Upper lobe of left lung (tissue), 4 donors: ENCODE results near the gene TFPI.
"Not testable (repeated sequence)": the region's sequence is repeated elsewhere in the genome, so short reads cannot be mapped to it uniquely, and the experiment has no call there.

Experiments used
- POLR2A ChIP-seq, 4 donors: fragments of 450-650 bp; IDR thresholded peaks; one replicate each; pipeline ENCODE4 v1.5.1; 2016 to 2017; ENCODE audit warnings: antibody characterized with exemption in 4 of 4, mild to moderate bottlenecking in 2 of 4
- TF ChIP-seq, protein P1 (sequence below), 6 experiments: fragments of 450-650 bp in 4 of 6; fragments of 200-600 bp in 2 of 6; sonication (generic) in 2 of 6; IDR thresholded peaks; one replicate each; pipeline ENCODE4 v1.5.1; 2016 to 2019; ENCODE audit warnings: antibody characterized with exemption in 6 of 6

DNA sequence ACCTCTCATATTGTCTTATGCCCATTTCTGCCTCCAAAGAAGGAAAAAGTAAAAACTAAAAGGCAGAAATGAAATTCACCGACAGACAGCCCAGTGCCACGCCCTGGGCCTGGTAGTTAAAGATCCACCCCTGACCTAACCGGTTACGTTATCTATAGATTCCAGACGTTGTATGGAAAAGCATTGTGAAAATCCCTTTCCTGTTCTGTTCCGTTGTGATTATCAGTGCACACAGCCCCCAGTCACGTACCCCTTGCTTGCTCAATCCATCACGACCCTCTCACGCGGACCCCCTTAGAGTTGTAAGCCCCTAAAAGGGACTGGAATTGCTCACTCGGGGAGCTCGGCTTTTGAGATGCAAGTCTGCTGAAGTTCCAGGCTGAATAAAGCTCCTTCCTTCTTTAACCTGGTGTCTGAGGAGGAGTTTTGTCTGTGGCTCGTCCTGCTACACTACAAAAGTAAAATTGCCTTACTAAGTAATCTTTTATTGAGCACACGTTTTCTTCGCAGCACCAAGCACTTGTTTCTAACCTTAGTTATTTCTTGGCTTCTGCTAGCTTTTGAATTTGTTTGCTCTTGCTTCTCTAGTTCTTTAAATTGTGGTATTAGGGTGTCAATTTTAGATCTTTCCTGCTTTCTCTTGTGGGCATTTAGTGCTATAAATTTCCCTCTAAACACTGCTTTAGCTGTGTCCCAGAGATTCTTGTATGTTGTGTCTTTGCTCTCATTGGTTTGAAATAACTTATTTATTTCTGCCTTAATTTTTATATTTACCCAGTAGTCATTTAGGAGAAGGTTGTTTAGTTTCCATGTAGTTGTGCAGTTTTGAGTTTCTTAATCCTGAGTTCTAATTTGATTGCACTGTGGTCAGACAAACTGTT lies 37.4 kb downstream of the TFPI start:
- TF ChIP-seq, protein P1, sequence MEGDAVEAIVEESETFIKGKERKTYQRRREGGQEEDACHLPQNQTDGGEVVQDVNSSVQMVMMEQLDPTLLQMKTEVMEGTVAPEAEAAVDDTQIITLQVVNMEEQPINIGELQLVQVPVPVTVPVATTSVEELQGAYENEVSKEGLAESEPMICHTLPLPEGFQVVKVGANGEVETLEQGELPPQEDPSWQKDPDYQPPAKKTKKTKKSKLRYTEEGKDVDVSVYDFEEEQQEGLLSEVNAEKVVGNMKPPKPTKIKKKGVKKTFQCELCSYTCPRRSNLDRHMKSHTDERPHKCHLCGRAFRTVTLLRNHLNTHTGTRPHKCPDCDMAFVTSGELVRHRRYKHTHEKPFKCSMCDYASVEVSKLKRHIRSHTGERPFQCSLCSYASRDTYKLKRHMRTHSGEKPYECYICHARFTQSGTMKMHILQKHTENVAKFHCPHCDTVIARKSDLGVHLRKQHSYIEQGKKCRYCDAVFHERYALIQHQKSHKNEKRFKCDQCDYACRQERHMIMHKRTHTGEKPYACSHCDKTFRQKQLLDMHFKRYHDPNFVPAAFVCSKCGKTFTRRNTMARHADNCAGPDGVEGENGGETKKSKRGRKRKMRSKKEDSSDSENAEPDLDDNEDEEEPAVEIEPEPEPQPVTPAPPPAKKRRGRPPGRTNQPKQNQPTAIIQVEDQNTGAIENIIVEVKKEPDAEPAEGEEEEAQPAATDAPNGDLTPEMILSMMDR (IDR thresholded peaks at IDR 0.05): not testable (repeated sequence)
- not testable (repeated sequence) for TF ChIP-seq POLR2A (IDR thresholded peaks at IDR 0.05)
